Fibroblast of the aortic adventitia (primary cell): Measurements from ENCODE around the gene SLC41A1. TPM values are rescaled to one million over a fixed set of nuclear protein-coding genes. Genes with fewer than 3 reads are reported as not detected.

ENCODE experiments used
- DNase-seq: peaks from one replicate; pipeline ENCODE4 v3.0.0-alpha.2; 2010; ENCODE audit warnings: low read depth
- H3K4me3 ChIP-seq: 2 replicates; pipeline ENCODE4 v1.5.1; 2011; ENCODE audit warnings: low read depth, mild to moderate bottlenecking, control low read depth, low read length, moderate library complexity
- total RNA-seq: library from RNA; depleted of rRNA; stranded (reverse); fragments of >200 nt; gene quantifications from 2 replicates; pipeline ENCODE4 v1.2.3, GENCODE V29; 2012; ENCODE audit warnings: low replicate concordance
- TF ChIP-seq, protein P1 (sequence below): IDR thresholded peaks from 2 replicates; pipeline ENCODE4 v1.5.1; 2011; ENCODE audit warnings: mild to moderate bottlenecking, low read length, control low read depth, inconsistent platforms; ENCODE audit not compliant: insufficient read depth

The SLC41A1 gene
- total RNA-seq, 1 donor: 20.9 TPM

DNA sequence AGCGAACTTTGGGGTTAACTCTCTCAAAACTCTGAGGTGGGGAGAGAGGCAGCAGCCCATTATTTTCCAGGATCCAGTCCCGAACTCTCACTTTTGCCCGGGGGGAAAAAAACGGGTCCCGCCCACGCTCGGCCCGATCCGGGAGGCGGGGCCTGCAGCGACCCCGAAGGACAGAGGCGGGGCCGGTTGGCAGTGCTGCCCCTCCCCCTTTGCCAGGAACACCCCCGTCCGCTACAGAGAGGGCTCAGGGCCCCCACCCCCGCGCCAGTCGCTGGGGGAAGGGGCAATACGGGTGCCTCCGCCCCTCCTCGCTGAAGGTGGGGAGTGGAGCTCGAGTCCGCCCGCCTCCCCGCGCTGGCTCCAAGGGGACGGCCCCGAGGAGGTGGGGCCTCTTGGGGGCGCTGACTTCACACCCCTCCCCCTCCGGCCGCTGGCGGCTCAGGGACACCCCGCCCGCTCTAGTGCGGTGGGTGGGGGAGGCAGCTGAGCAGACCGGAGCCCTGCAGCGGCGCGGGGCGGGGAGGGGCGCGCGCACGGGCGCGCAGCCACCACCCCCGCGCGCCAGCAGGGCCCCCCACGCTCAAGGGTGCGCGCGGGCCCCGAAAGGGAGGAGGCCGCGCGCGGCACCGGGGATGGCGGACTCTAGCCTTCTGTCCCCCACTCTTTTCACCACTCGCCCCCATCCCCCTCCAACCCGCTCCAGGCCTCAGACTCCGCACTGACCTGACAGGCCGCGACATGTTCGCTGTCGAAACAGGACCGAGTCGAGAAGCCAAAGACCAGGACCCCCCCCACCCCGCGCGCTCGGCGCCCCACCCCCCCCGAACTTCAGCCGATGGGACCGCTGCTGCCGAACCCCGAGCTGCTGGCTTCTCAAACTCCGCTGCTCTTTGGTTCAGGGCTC is 63.5 kb downstream of the SLC41A1 start:
- TF ChIP-seq, protein P1, sequence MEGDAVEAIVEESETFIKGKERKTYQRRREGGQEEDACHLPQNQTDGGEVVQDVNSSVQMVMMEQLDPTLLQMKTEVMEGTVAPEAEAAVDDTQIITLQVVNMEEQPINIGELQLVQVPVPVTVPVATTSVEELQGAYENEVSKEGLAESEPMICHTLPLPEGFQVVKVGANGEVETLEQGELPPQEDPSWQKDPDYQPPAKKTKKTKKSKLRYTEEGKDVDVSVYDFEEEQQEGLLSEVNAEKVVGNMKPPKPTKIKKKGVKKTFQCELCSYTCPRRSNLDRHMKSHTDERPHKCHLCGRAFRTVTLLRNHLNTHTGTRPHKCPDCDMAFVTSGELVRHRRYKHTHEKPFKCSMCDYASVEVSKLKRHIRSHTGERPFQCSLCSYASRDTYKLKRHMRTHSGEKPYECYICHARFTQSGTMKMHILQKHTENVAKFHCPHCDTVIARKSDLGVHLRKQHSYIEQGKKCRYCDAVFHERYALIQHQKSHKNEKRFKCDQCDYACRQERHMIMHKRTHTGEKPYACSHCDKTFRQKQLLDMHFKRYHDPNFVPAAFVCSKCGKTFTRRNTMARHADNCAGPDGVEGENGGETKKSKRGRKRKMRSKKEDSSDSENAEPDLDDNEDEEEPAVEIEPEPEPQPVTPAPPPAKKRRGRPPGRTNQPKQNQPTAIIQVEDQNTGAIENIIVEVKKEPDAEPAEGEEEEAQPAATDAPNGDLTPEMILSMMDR: no peak
- DNase-seq: peak; percentile 91
- peak overlapping the region; percentile 82 for H3K4me3 ChIP-seq

DNA sequence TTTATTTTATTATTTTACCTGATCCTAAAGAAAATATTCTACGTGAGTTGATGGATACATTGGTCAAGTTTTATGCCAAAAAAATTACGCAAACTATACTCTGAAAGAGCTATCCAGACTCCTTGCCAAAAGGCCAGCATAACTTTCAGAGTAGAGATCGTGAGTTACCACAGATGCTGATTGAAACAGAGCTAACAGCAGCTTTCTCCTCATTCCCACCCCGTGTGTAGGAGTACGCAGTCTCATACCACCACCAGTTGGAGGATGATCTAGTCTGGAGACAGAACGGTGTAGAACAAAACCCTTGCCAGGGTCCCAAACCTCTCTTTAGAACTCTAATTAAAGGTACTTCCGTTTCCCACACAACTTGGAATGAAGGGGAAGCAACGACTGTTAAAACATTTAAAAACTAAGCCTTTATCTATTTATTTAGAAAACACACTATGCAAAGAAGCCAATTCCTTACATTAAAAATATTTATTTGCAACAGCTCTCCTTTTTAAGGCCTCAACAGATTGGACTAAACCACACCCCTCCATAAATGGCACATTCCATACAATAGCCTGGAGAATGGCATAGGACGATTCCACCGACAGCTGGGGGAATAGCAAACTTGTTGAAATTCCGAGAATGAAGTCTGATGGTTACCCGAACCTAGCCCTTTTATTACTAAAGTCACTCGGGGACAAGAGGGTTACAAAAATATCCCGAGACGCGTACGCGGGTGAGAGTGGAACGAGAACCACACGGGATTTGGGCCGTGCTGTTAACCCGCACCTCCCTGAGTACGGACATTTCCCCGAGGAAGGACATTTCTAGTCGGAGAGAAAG is 64.4 kb downstream of the SLC41A1 start:
- H3K4me3 ChIP-seq: peak overlapping the region; percentile 82
- peak; percentile 91 for DNase-seq
- TF ChIP-seq, protein P1: no peak

DNA sequence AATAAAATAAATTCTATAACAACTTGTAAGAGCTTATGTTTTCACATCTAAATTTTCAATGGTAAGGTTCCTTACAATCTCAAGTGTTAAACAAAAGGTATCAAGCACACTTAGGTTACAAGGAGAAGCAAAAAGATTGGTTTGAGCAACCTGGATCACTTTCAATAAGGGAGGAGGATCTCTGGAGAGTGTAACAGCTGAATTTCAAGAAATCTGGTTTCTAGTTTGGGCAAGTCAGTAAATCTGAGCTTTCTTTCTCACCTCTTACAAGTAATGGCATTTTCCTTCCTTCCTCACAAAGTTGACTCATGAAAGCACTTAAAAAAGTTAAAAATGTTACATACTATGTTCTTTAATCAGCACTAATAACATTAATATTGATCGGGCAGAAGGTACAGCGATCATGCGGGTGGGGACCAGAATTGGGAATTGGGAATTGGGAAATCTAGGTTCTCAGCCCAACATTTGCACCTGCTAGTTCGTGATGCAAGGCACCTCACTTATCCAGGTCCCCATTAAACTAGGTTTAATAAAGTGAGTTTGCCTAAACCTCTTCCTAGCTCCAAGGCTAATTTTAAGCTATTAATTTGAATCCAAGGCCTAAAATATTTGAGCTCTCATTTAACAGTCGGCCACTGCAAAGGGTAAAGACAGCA is 66.1 kb downstream of the SLC41A1 start:
- DNase-seq: peak; percentile 28
- TF ChIP-seq, protein P1: no peak
- peak overlapping the region; percentile 37 for H3K4me3 ChIP-seq

DNA sequence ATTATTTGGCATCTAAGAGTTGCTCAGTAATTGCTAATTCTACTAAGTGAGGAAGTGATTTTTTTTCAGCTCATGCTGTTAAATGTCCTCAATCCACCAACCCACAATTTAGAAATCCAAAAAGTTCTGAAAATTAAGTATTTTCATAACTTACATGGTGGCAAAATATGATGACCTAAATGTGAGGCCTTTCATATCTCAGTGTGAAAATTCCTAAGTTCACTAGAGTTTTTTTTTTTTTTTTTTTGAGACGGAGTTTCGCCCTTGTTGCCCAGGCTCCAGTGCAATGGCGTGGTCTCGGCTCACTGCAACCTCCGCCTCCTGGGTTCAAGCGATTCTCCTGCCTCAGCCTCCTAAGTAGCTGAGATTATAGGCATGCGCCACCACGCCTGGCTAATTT is 68.6 kb downstream of the SLC41A1 start:
- TF ChIP-seq, protein P1: no peak
- no peak for DNase-seq
- no peak overlapping the region for H3K4me3 ChIP-seq

DNA sequence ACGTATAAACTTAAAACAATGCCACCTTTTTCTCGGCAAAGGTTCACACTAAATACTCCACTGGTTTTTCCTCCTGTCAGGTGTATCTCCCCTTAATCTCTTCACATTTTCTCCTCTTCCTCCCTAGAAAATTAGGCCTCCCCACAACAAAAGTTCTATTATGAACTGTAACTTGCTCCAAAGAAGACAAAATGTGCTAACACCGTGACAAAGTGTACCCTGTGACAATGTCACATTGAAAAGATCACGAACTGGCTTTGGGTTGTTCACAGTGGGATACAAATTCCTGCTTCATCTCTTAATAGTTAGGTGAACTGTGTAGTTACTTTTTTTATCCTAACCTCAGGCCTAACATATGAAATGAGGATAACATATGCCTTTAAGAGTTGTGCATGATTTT is 69.0 kb downstream of the SLC41A1 start:
- no peak for DNase-seq
- TF ChIP-seq, protein P1: no peak
- no peak overlapping the region for H3K4me3 ChIP-seq

DNA sequence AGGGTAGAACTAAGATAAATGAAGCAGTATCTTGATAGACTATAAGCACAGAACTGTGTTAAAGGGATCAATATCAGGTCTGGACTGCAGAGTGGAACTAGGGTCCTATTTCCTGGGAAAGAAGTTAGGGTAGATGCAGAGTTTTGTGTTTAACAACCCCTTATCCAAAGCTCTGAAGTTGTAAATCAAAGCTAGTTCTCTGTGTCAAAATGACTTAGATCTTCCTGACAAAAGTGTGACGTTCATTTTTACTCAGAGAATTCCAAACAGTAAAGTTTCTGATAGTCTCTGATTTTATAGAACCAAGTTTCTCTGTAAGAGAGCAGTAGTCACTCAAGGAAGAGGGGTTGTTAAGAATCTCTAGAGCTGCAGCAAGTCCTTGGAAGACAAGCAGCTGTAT is 71.3 kb downstream of the SLC41A1 start:
- H3K4me3 ChIP-seq: no peak overlapping the region
- no peak for DNase-seq
- TF ChIP-seq, protein P1: no peak
